ENCODE results near the gene ZFAND4. TPM values are rescaled to one million over a fixed set of nuclear protein-coding genes. Genes with fewer than 3 reads are reported as not detected.

ZFAND4 gene
- total and polyA plus RNA-seq, 12 donors = 3.2 to 12.5 (median 10.3) TPM

DNA sequence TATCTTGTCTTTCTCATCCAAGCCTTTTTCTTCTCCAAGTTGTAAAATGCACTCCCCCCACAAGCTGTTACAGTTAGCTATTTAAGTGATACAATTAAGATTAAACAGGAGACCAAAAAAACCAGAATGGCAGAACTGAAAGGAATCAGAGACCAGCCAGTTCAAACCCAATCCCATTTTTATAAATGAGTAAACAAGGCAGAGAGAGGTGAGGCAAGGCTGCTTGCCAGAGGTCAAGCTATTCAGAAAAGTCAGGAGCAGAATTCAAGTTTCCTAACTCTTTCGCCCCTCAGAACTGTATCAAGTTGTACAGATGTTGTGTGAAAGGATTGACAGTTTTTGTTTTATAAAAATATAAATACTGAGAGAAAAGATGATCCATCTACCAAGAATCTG lies 90.2 kb downstream of the ZFAND4 start:
- no peak for DNase-seq
- no peak overlapping the region for H3K4me3 ChIP-seq
- ATAC-seq = no peak
- TF ChIP-seq, protein P1, sequence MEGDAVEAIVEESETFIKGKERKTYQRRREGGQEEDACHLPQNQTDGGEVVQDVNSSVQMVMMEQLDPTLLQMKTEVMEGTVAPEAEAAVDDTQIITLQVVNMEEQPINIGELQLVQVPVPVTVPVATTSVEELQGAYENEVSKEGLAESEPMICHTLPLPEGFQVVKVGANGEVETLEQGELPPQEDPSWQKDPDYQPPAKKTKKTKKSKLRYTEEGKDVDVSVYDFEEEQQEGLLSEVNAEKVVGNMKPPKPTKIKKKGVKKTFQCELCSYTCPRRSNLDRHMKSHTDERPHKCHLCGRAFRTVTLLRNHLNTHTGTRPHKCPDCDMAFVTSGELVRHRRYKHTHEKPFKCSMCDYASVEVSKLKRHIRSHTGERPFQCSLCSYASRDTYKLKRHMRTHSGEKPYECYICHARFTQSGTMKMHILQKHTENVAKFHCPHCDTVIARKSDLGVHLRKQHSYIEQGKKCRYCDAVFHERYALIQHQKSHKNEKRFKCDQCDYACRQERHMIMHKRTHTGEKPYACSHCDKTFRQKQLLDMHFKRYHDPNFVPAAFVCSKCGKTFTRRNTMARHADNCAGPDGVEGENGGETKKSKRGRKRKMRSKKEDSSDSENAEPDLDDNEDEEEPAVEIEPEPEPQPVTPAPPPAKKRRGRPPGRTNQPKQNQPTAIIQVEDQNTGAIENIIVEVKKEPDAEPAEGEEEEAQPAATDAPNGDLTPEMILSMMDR (IDR thresholded peaks at IDR 0.05) = no peak
- no peaks in the 10 kb centered on the region for H3K36me3 ChIP-seq
- H3K9me3 ChIP-seq = peaks cover 0 to 21% (median 8%) of the 10 kb centered on the region in 11 donors
- H3K4me1 ChIP-seq = peaks cover 0 to 31% (median 13%) of the 10 kb centered on the region in 9 donors
- WGBS, 2 donors = 94 to 100% methylated on average over 1 of the region's 1 CpG
- intact Hi-C loops (cut with DNase I) = no loop called here
- H3K27me3 ChIP-seq = no peaks in the 10 kb centered on the region
- H3K27ac ChIP-seq = no peak overlapping the region

- no peak overlapping the region for H3K27ac ChIP-seq
- H3K36me3 ChIP-seq = no peaks in the 10 kb centered on the region
- no peak overlapping the region for H3K4me3 ChIP-seq
- peaks cover 0 to 18% (median 5%) of the 10 kb centered on the region in 11 donors for H3K9me3 ChIP-seq
- intact Hi-C loops (cut with DNase I) = no loop called here
- WGBS, 2 donors = 90 to 93% methylated on average over 3 of the region's 3 CpGs
- ATAC-seq (no peak), DNase-seq (no peak)
- peaks cover 0 to 31% (median 13%) of the 10 kb centered on the region in 9 donors for H3K4me1 ChIP-seq
- TF ChIP-seq, protein P1 (IDR thresholded peaks at IDR 0.05) = no peak
- no peaks in the 10 kb centered on the region for H3K27me3 ChIP-seq
These were observed 90.8 kb downstream of the ZFAND4 start for GRCh38 chr10:45581582-45582385.

DNA sequence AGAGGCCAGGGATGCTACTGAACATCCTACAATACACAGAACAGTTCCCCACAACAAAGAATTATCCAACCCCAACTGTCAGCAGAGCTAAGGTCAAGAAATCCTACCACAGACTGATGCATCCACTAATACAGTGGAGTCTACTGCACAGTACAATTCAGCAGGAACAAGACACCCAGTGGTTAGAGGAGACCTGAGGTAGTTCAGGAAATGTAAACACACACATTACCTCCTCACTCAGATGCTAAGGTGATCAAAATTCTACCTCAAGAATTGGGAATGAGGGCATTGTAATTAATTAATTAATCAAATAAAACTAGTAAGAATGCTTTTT lies 91.4 kb downstream of the ZFAND4 start:
- Histone ChIP-seq H3K36me3 (no peaks in the 10 kb centered on the region), H3K27me3 (no peaks in the 10 kb centered on the region), H3K4me3 (peak overlapping the region in 5 of 10 donors; percentile 10 to 40 (median 34)), H3K4me1 (peaks cover 0 to 31% (median 13%) of the 10 kb centered on the region in 9 donors), H3K27ac (peak overlapping the region in 1 of 10 donors; percentile 68), H3K9me3 (peaks cover 0 to 12% (median 0%) of the 10 kb centered on the region in 11 donors)
- ATAC-seq (peak in 2 of 8 donors; percentile 24 to 37), DNase-seq (no peak)
- intact Hi-C loops (cut with DNase I) = no loop called here
- TF ChIP-seq, protein P1 (IDR thresholded peaks at IDR 0.05) = no peak

DNA sequence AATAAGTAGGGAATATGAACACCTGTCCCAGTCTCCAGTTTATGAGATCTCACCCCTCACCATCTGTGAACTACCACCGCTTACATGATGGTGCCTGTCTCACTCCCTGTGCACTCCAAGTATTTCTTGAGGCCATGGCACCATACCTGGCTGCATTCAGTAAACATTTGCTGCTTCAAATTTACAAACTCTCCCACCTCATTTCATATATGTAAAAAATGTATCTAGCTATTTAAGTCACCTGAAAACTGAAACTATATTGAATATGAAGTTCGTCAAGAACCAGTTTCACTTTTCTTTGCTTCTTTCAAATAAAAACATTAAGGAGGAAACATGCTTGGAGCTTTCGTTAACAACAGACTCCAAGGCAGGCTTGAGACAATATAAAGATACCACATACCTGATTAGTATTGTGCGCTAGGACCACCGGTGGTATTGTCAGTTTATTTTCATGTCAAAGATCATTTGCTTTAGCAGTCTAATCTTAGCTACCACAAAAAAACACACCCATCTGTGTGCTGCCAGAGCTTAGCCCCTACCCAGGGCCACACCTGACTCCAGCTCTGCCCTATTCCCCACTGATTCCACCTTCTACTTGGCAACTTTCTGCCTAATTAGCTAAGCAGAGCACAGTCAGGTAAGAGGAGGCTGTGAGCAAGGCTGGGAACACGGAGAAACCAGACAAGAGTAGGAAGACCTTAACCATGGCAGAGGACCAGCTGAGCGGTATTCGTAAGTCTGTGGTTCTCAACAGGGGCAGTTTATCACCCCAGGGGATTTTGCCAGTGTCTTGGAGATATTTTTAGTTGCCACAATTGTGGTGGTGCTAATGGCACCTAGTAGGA lies 92.0 kb downstream of the ZFAND4 start:
- TF ChIP-seq, protein P1 (IDR thresholded peaks at IDR 0.05) = no peak
- Histone ChIP-seq H3K27me3 (no peaks in the 10 kb centered on the region), H3K27ac (peak overlapping the region in 5 of 10 donors; percentile 1 to 68 (median 5)), H3K4me1 (peaks cover 0 to 31% (median 13%) of the 10 kb centered on the region in 9 donors), H3K36me3 (no peaks in the 10 kb centered on the region), H3K4me3 (peak overlapping the region in 8 of 10 donors; percentile 7 to 40 (median 29)), H3K9me3 (peaks cover 0 to 11% (median 0%) of the 10 kb centered on the region in 11 donors)
- 41 to 49% methylated on average over 8 of the region's 8 CpGs for WGBS, 2 donors
- ATAC-seq (peak in 5 of 8 donors; percentile 7 to 51 (median 26)), DNase-seq (no peak)
- intact Hi-C loops (cut with DNase I) = no loop called here

All from heart right ventricle (tissue), 16 donors.